ENCODE measurements around the gene FKBP5. TPM values are rescaled to one million over a fixed set of nuclear protein-coding genes. Genes with fewer than 3 reads are reported as not detected.
A peak's percentile ranks its signal among the peaks of the same experiment; 100 is the strongest.

Gene FKBP5
- total RNA-seq, 1 donor from 2014 or later: 4.6 TPM

GRCh38 chr6:35687658-35688604 lies 784 bp downstream of the FKBP5 start:
- DNase-seq (ENCODE audit: low read depth): peak; percentile 50

GRCh38 chr6:35686873-35687555 lies 1.7 kb downstream of the FKBP5 start:
- H3K27ac Mint-ChIP-seq (ENCODE audit: unreplicated experiment): no peak overlapping the region
- TF ChIP-seq EZH2 (IDR thresholded peaks at IDR 0.05; ENCODE audit: insufficient read depth, low read length) (no peak), CTCF (IDR thresholded peaks at IDR 0.05; ENCODE audit: insufficient read depth, low read depth, low read length) (no peak)

More at GRCh38 chr6:35687658-35688604, 784 bp downstream of the FKBP5 start:
- Histone ChIP-seq H3K79me2 (ENCODE audit: insufficient read depth, low read length) (no peaks in the 10 kb centered on the region), H3K4me3 (ENCODE audit: insufficient read depth, low read depth, low read length) (peak overlapping the region; percentile 82), H3K36me3 (ENCODE audit: insufficient read depth, low read length) (no peaks in the 10 kb centered on the region), H3K9ac (ENCODE audit: low read length) (peak overlapping the region; percentile 74), H3K27me3 (ENCODE audit: insufficient read depth, low read length) (no peaks in the 10 kb centered on the region), H3K27ac (ENCODE audit: low read depth, low read length) (peak overlapping the region; percentile 26), H3K4me2 (ENCODE audit: low read length) (peak overlapping the region; percentile 100), H3K9me3 (ENCODE audit: insufficient read depth, low read depth, low read length) (no peaks in the 10 kb centered on the region), H4K20me1 (ENCODE audit: insufficient read depth, low read length) (no peaks in the 10 kb centered on the region), H2AFZ (ENCODE audit: low read depth, low read length) (peak overlapping the region; percentile 87), H3K4me1 (ENCODE audit: insufficient read depth, low read length) (peaks cover 3% of the 10 kb centered on the region)
- Mint-ChIP-seq H3K9me3 (ENCODE audit: unreplicated experiment) (no peaks in the 10 kb centered on the region), H3K36me3 (ENCODE audit: low read depth, unreplicated experiment) (no peaks in the 10 kb centered on the region), H3K27me3 (ENCODE audit: low read depth, unreplicated experiment) (no peaks in the 10 kb centered on the region), H3K27ac (ENCODE audit: unreplicated experiment) (peak overlapping the region; percentile 16), H3K4me3 (ENCODE audit: unreplicated experiment) (peak overlapping the region; percentile 90), H3K4me1 (ENCODE audit: low read depth, unreplicated experiment) (peaks cover 3% of the 10 kb centered on the region)
- no peak for TF ChIP-seq CTCF (IDR thresholded peaks at IDR 0.05; ENCODE audit: insufficient read depth, low read depth, low read length)
- no peak for TF ChIP-seq EZH2 (IDR thresholded peaks at IDR 0.05; ENCODE audit: insufficient read depth, low read length)
- FAIRE-seq: no peak

More at GRCh38 chr6:35686873-35687555, 1.7 kb downstream of the FKBP5 start:
- no peak overlapping the region for H2AFZ ChIP-seq (ENCODE audit: low read depth, low read length)
- peak overlapping the region; percentile 100 for H3K4me2 ChIP-seq (ENCODE audit: low read length)
- H3K9ac ChIP-seq (ENCODE audit: low read length): peak overlapping the region; percentile 74
- peaks cover 3% of the 10 kb centered on the region for H3K4me1 ChIP-seq (ENCODE audit: insufficient read depth, low read length)
- H3K9me3 ChIP-seq (ENCODE audit: insufficient read depth, low read depth, low read length): no peaks in the 10 kb centered on the region
- Mint-ChIP-seq H3K4me3 (ENCODE audit: unreplicated experiment) (peak overlapping the region; percentile 90), H3K27me3 (ENCODE audit: low read depth, unreplicated experiment) (no peaks in the 10 kb centered on the region), H3K36me3 (ENCODE audit: low read depth, unreplicated experiment) (no peaks in the 10 kb centered on the region), H3K4me1 (ENCODE audit: low read depth, unreplicated experiment) (peaks cover 3% of the 10 kb centered on the region), H3K9me3 (ENCODE audit: unreplicated experiment) (no peaks in the 10 kb centered on the region)
- H3K27ac ChIP-seq (ENCODE audit: low read depth, low read length): no peak overlapping the region
- H4K20me1 ChIP-seq (ENCODE audit: insufficient read depth, low read length): no peaks in the 10 kb centered on the region
- DNase-seq (ENCODE audit: low read depth) (no peak), FAIRE-seq (no peak)
- peak overlapping the region; percentile 82 for H3K4me3 ChIP-seq (ENCODE audit: insufficient read depth, low read depth, low read length)
- no peaks in the 10 kb centered on the region for H3K36me3 ChIP-seq (ENCODE audit: insufficient read depth, low read length)
- H3K27me3 ChIP-seq (ENCODE audit: insufficient read depth, low read length): no peaks in the 10 kb centered on the region
- no peaks in the 10 kb centered on the region for H3K79me2 ChIP-seq (ENCODE audit: insufficient read depth, low read length)

Measured in astrocyte (in vitro differentiated cells and primary cell).